Hematopoietic multipotent progenitor cell treated with erythropoietin and hydrocortisone succinate and interleukin-3 and kit ligand, for 15 days (in vitro differentiated cells): ENCODE measurements around the gene NKRF.
"Not testable (repeated sequence)": the region's sequence is repeated elsewhere in the genome, so short reads cannot be mapped to it uniquely, and the experiment has no call there.

ENCODE experiments used
- DNase-seq: peaks from one replicate; pipeline ENCODE4 v3.0.0-alpha.2; 2015; ENCODE audit warnings: low spot score

The NKRF gene

GRCh38 chrX:119606280-119607017 is at the start of gene NKRF:
Gene NKRF (minus strand): TSS chrX:119606424.
- peak; percentile 90 for DNase-seq

GRCh38 chrX:119655125-119655524 is 48.9 kb upstream of the NKRF start:
- DNase-seq, result no peak

GRCh38 chrX:119654112-119654531 is 47.9 kb upstream of the NKRF start:
- DNase-seq, result no peak

- DNase-seq, result no peak
These were observed 42.2 kb upstream of the NKRF start for GRCh38 chrX:119648421-119648775.

GRCh38 chrX:119647552-119648420 is 41.6 kb upstream of the NKRF start:
- DNase-seq, result no peak

- no peak for DNase-seq
These were observed 40.9 kb upstream of the NKRF start for GRCh38 chrX:119647089-119647488.

- no peak for DNase-seq
These were observed 40.3 kb upstream of the NKRF start for GRCh38 chrX:119646515-119646914.

GRCh38 chrX:119643696-119644095 is 37.5 kb upstream of the NKRF start:
- no peak for DNase-seq

GRCh38 chrX:119640731-119641170 is 34.5 kb upstream of the NKRF start:
- DNase-seq, result no peak

GRCh38 chrX:119638725-119639471 is 32.7 kb upstream of the NKRF start:
- no peak for DNase-seq

GRCh38 chrX:119637421-119637820 is 31.2 kb upstream of the NKRF start:
- not testable (repeated sequence) for DNase-seq

GRCh38 chrX:119636419-119636818 is 30.2 kb upstream of the NKRF start:
- no peak for DNase-seq

GRCh38 chrX:119635799-119636198 is 29.6 kb upstream of the NKRF start:
- DNase-seq, result no peak

GRCh38 chrX:119635179-119635578 is 29.0 kb upstream of the NKRF start:
- no peak for DNase-seq

- no peak for DNase-seq
These were observed 19.6 kb upstream of the NKRF start for GRCh38 chrX:119625843-119626242.

- no peak for DNase-seq
These were observed 18.9 kb upstream of the NKRF start for GRCh38 chrX:119624951-119625668.

- no peak for DNase-seq
These were observed 18.2 kb upstream of the NKRF start for GRCh38 chrX:119624417-119624816.

GRCh38 chrX:119622356-119623232 is 16.4 kb upstream of the NKRF start:
- DNase-seq, result no peak

- DNase-seq, result no peak
These were observed 12.2 kb upstream of the NKRF start for GRCh38 chrX:119618439-119618838.

- no peak for DNase-seq
These were observed 11.4 kb upstream of the NKRF start for GRCh38 chrX:119617517-119618164.
